Measurements from ENCODE around the gene PRR4.

PRR4 gene

GRCh38 chr12:10838461-10838860 is 10.8 kb downstream of the PRR4 start:
- DNase-seq (ENCODE audit: low read depth): no peak
- no peak overlapping the region for H3K4me3 ChIP-seq (ENCODE audit: low read length)
- TF ChIP-seq CTCF (conservative IDR thresholded peaks at IDR 0.05; ENCODE audit: low read depth, low read length): no peak

- no peak for TF ChIP-seq CTCF (conservative IDR thresholded peaks at IDR 0.05; ENCODE audit: low read depth, low read length)
- H3K4me3 ChIP-seq (ENCODE audit: low read length): no peak overlapping the region
- DNase-seq (ENCODE audit: low read depth): peak; percentile 35
Observed at GRCh38 chr12:10829994-10830393, 19.3 kb downstream of the PRR4 start.

- no peak for DNase-seq (ENCODE audit: low read depth)
- no peak within 1 kb of the TSS for H3K4me3 ChIP-seq (ENCODE audit: low read length)
- TF ChIP-seq CTCF (conservative IDR thresholded peaks at IDR 0.05; ENCODE audit: low read depth, low read length): no peak
Observed at GRCh38 chr12:10826258-10826657, 23.0 kb downstream of the PRR4 start, which contains the start of gene TAS2R10. Gene TAS2R10, minus strand, starts transcription at chr12:10826358. Its CDS starts 89 bp downstream, at chr12:10826269.

GRCh38 chr12:10824957-10825356 is 24.3 kb downstream of the PRR4 start:
- no peak for DNase-seq (ENCODE audit: low read depth)
- no peak overlapping the region for H3K4me3 ChIP-seq (ENCODE audit: low read length)
- TF ChIP-seq CTCF (conservative IDR thresholded peaks at IDR 0.05; ENCODE audit: low read depth, low read length): no peak

- TF ChIP-seq CTCF (conservative IDR thresholded peaks at IDR 0.05; ENCODE audit: low read depth, low read length): no peak
Observed at GRCh38 chr12:10811883-10812536, 37.3 kb downstream of the PRR4 start.

GRCh38 chr12:10810068-10810467 is 39.2 kb downstream of the PRR4 start, which contains the start of gene TAS2R9:
Gene TAS2R9, minus strand, starts transcription at chr12:10810168. Its CDS starts 93 bp downstream, at chr12:10810075.
- no peak within 1 kb of the TSS for H3K4me3 ChIP-seq (ENCODE audit: low read length)
- TF ChIP-seq CTCF (conservative IDR thresholded peaks at IDR 0.05; ENCODE audit: low read depth, low read length): no peak
- DNase-seq (ENCODE audit: low read depth): no peak

More at GRCh38 chr12:10811883-10812536, 37.3 kb downstream of the PRR4 start:
- no peak for DNase-seq (ENCODE audit: low read depth)
- H3K4me3 ChIP-seq (ENCODE audit: low read length): no peak overlapping the region

GRCh38 chr12:10807186-10807585 is 42.1 kb downstream of the PRR4 start, which contains the start of gene TAS2R8:
Gene TAS2R8, minus strand, starts transcription at chr12:10807286. Its CDS starts 306 bp downstream, at chr12:10806980.
- no peak within 1 kb of the TSS for H3K4me3 ChIP-seq (ENCODE audit: low read length)
- no peak for TF ChIP-seq CTCF (conservative IDR thresholded peaks at IDR 0.05; ENCODE audit: low read depth, low read length)
- DNase-seq (ENCODE audit: low read depth): no peak

Data from retinal pigment epithelial cell (primary cell).